ENCODE data around the gene FSTL4.

GRCh38 chr5:133230823-133231578 is 381.3 kb downstream of the FSTL4 start:
- TF ChIP-seq CTCF (IDR thresholded peaks at IDR 0.05) = no peak
- no peak for TF ChIP-seq POLR2AphosphoS5 (IDR thresholded peaks at IDR 0.05)
- no peak for TF ChIP-seq POLR2A (IDR thresholded peaks at IDR 0.05)
- TF ChIP-seq EP300 (IDR thresholded peaks at IDR 0.05; ENCODE audit: low read depth) = no peak

Measured in transverse colon (tissue), 4 donors.